OCI-LY7 (cell line): Measurements from ENCODE around the gene PPP2R3B. TPM values are rescaled to one million over a fixed set of nuclear protein-coding genes. Genes with fewer than 3 reads are reported as not detected.

Experiments
- BruUV-seq: library from RNA; stranded (reverse); fragments of 400-500 nt; replicated peaks from 2 replicates; lab custom pipeline; 2021; lab: Mats Ljungman, UMichigan
- CTCF ChIA-PET: fragments of 300-600 bp; sonication (Branson Sonifier 250); formaldehyde crosslinking; loops from one replicate; lab custom pipeline; 2022; ENCODE audit warnings: antibody characterized with exemption; ENCODE audit not compliant: unreplicated experiment; lab: Charles Lee
- POLR2A ChIA-PET: fragments of 300-600 bp; sonication (Branson Sonifier 250); formaldehyde crosslinking; loops from one replicate; lab custom pipeline; 2022; ENCODE audit warnings: antibody characterized with exemption; lab: Charles Lee
- DNase-seq: peaks from one replicate; pipeline ENCODE4 v3.0.0-alpha.2; 2015; ENCODE audit warnings: low spot score
- H2AFZ ChIP-seq: fragments of 200-600 bp; sonication (generic), shearing (Covaris generic); 2 replicates; pipeline ENCODE4 v1.6.1; 2014; ENCODE audit warnings: mild to moderate bottlenecking, antibody characterized with exemption, low read length, moderate library complexity
- H3K27ac ChIP-seq: fragments of 200-600 bp; sonication (generic); 2 replicates; pipeline ENCODE4 v1.5.1; 2014; ENCODE audit warnings: mixed run types, low read depth, mild to moderate bottlenecking, moderate library complexity, low read length, inconsistent platforms; ENCODE audit not compliant: poor library complexity, severe bottlenecking
- H3K36me3 ChIP-seq: fragments of 200-600 bp; sonication (generic); 2 replicates; pipeline ENCODE4 v1.6.1; 2014; ENCODE audit warnings: mild to moderate bottlenecking, antibody characterized with exemption, low read length, moderate library complexity, mixed read lengths; ENCODE audit not compliant: insufficient read depth
- H3K4me1 ChIP-seq: fragments of 200-600 bp; sonication (generic); 2 replicates; pipeline ENCODE4 v1.5.1; 2014; ENCODE audit warnings: mild to moderate bottlenecking, low read length; ENCODE audit not compliant: insufficient read depth, poor library complexity, severe bottlenecking
- H3K4me2 ChIP-seq: fragments of 200-600 bp; sonication (generic); 2 replicates; pipeline ENCODE4 v1.6.1; 2014; ENCODE audit warnings: mild to moderate bottlenecking, low read length
- H3K4me3 ChIP-seq: fragments of 200-600 bp; sonication (generic); 2 replicates; pipeline ENCODE4 v1.5.1; 2014; ENCODE audit warnings: mild to moderate bottlenecking, low read depth, low read length; ENCODE audit not compliant: poor library complexity, severe bottlenecking
- H3K79me2 ChIP-seq: fragments of 200-600 bp; sonication (generic); 2 replicates; pipeline ENCODE4 v1.6.1; 2016; ENCODE audit warnings: low read depth, mild to moderate bottlenecking, low read length, moderate library complexity, mixed read lengths; ENCODE audit not compliant: insufficient read depth
- H3K9me2 ChIP-seq: fragments of 200-600 bp; sonication (generic); 2 replicates; pipeline ENCODE4 v1.6.1; 2016; ENCODE audit warnings: mild to moderate bottlenecking, low read length, mixed read lengths; ENCODE audit not compliant: insufficient read depth
- H3K9me3 ChIP-seq: fragments of 200-600 bp; sonication (generic); 2 replicates; pipeline ENCODE4 v1.6.1; 2014; ENCODE audit warnings: mild to moderate bottlenecking, mixed run types, low read length, mixed read lengths
- H4K20me1 ChIP-seq: fragments of 200-600 bp; sonication (generic); 2 replicates; pipeline ENCODE4 v1.6.1; 2014; ENCODE audit warnings: mild to moderate bottlenecking, antibody characterized with exemption, low read length, moderate library complexity, mixed read lengths; ENCODE audit not compliant: insufficient read depth
- CTCF ChIP-seq: fragments of 200-600 bp; sonication (generic); conservative IDR thresholded peaks from 2 replicates; pipeline ENCODE4 v1.5.1; 2014; ENCODE audit warnings: mild to moderate bottlenecking, antibody characterized with exemption, low read length, moderate library complexity, mixed read lengths
- EZH2phosphoT487 ChIP-seq: fragments of 200-600 bp; sonication (generic); IDR thresholded peaks from 2 replicates; pipeline ENCODE4 v1.6.1; 2018; ENCODE audit warnings: low read depth, borderline replicate concordance, mild to moderate bottlenecking, mixed run types, antibody characterized with exemption, low read length, moderate library complexity, mixed read lengths
- intact Hi-C: fragments of 100-400 bp; cut with micrococcal nuclease; formaldehyde crosslinking; loops from one replicate; pipeline ENCODE4 v1.10.0; 2022; ENCODE audit not compliant: unreplicated experiment
- total RNA-seq, 2 experiments: library from RNA; depleted of rRNA in 1 of 2; stranded (reverse); fragments of >200 nt in 1 of 2; shearing (Covaris generic) in 1 of 2; gene quantifications; 2 replicates each; pipeline ENCODE4 v1.2.3, GENCODE V29; 2014 to 2022

Gene PPP2R3B
- total RNA-seq, 2 experiments from 2014 or later, result 270 to 342 TPM

GRCh38 chrX:291411-291901 lies 95.3 kb downstream of the PPP2R3B start:
- no peak overlapping the region for H3K4me2 ChIP-seq
- H3K4me1 ChIP-seq, result no peaks in the 10 kb centered on the region
- intact Hi-C loops, result no loop called here
- no peak overlapping the region for H3K4me3 ChIP-seq
- BruUV-seq, result no TSS peak
- peaks cover 82% of the 10 kb centered on the region for H3K36me3 ChIP-seq
- peaks cover 11% of the 10 kb centered on the region; the same call in 1 of the 2 replicates for H3K79me2 ChIP-seq
- no peak for TF ChIP-seq EZH2phosphoT487
- TF ChIP-seq CTCF, result no peak
- H4K20me1 ChIP-seq, result no peaks in the 10 kb centered on the region; the same call in 1 of the 2 replicates
- CTCF ChIA-PET, result no interaction called here
- H3K9me3 ChIP-seq, result no peaks in the 10 kb centered on the region
- DNase-seq, result no peak
- H3K9me2 ChIP-seq, result no peaks in the 10 kb centered on the region
- POLR2A ChIA-PET, result no interaction called here
- no peak overlapping the region for H3K27ac ChIP-seq
- H2AFZ ChIP-seq, result no peak overlapping the region

GRCh38 chrX:290476-291166 lies 96.1 kb downstream of the PPP2R3B start:
- no peak for DNase-seq
- TSS peak; percentile 59 for BruUV-seq
- intact Hi-C loops, result no loop called here

More at GRCh38 chrX:290476-291166, 96.1 kb downstream of the PPP2R3B start:
- TF ChIP-seq EZH2phosphoT487 (no peak), CTCF (no peak)
- Histone ChIP-seq H3K4me2 (no peak overlapping the region), H4K20me1 (no peaks in the 10 kb centered on the region; the same call in 1 of the 2 replicates), H2AFZ (no peak overlapping the region), H3K27ac (no peak overlapping the region), H3K9me3 (no peaks in the 10 kb centered on the region), H3K4me1 (no peaks in the 10 kb centered on the region), H3K4me3 (no peak overlapping the region), H3K9me2 (no peaks in the 10 kb centered on the region), H3K79me2 (peaks cover 18% of the 10 kb centered on the region; the same call in 1 of the 2 replicates), H3K36me3 (peaks cover 87% of the 10 kb centered on the region)
- CTCF ChIA-PET, result no interaction called here
- POLR2A ChIA-PET, result no interaction called here
